ENCODE data around the gene TMPRSS7. TPM values are rescaled to one million over a fixed set of nuclear protein-coding genes. Genes with fewer than 3 reads are reported as not detected.

The TMPRSS7 gene
- total RNA-seq, 4 donors from 2014 or later = not detected

DNA sequence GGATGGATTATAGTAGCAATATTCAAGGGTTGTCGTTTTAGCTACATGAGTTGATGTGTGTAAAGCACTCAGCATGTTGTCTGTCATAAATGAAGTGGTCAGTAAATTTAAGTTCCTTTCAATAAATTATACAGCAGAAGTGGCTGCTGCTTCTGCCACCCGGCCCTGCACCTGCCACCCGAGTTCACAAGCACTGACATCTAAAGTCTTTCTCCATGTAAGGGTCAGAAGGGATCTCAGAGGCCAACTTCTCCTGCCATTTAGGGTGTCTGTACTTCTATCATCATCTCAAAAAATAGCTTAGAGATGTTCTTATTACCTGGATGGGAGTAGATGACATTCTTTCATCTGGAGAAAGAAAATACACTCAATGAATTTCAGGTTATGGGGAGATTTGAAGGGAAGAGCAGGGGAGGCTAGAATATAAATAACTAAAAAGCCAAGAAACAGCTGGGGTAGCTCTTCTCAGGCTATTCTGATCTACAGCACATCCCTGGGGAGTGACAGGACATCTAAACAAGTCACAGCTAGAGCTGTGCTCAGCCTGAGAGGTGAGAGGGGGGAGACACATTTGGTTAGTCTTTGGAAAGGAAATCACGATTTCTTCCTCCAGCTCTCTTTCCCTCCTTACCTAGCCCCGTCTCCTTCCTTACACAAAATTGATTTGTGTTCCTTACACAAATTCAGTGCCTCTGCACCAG, 90.5 kb downstream of the TMPRSS7 start:
- H3K4me3 ChIP-seq = no peak overlapping the region
- in situ Hi-C loops (cut with MboI; ENCODE audit: low sequenced_read_pairs in 4 of 4) = loop anchor here in 2 of 4 donors (25.0 kb wide), 1 partner anchor 387 kb away; no protein-coding TSS in a partner anchor
- H3K4me1 ChIP-seq = no peaks in the 10 kb centered on the region
- no peaks in the 10 kb centered on the region for H3K36me3 ChIP-seq
- H3K9me3 ChIP-seq = no peaks in the 10 kb centered on the region
- no peak for DNase-seq
- no peak overlapping the region for H3K27ac ChIP-seq
- no peak for TF ChIP-seq POLR2A (IDR thresholded peaks at IDR 0.05)
- TF ChIP-seq, protein P1, sequence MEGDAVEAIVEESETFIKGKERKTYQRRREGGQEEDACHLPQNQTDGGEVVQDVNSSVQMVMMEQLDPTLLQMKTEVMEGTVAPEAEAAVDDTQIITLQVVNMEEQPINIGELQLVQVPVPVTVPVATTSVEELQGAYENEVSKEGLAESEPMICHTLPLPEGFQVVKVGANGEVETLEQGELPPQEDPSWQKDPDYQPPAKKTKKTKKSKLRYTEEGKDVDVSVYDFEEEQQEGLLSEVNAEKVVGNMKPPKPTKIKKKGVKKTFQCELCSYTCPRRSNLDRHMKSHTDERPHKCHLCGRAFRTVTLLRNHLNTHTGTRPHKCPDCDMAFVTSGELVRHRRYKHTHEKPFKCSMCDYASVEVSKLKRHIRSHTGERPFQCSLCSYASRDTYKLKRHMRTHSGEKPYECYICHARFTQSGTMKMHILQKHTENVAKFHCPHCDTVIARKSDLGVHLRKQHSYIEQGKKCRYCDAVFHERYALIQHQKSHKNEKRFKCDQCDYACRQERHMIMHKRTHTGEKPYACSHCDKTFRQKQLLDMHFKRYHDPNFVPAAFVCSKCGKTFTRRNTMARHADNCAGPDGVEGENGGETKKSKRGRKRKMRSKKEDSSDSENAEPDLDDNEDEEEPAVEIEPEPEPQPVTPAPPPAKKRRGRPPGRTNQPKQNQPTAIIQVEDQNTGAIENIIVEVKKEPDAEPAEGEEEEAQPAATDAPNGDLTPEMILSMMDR (IDR thresholded peaks at IDR 0.05 in 4 of 5, conservative IDR thresholded peaks at IDR 0.05 in 1 of 5) = no peak
- ATAC-seq = no peak
- H3K27me3 ChIP-seq = no peaks in the 10 kb centered on the region
- intact Hi-C loops (cut with DNase I; ENCODE audit: low total_unique reads) = no loop called here

DNA sequence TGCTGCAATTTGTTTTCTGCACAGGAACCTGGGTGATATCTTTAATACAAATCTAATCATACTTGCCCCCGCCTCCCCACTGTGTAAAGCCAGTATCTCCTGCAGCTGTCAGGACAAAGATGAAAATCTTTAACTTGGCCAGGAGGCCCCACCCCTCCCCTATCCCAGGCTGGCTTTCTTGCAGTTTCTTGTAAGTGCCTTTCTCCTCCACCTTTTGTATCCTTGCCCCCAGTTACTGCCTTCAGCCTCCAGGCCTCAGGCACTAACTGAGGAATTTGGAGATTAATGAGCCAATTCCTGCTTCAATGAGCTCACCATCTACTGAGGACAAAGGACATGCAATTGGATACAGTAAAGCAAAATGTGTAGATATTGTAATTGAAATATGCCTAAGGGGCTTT, 92.0 kb downstream of the TMPRSS7 start:
- H3K36me3 ChIP-seq = no peaks in the 10 kb centered on the region
- ATAC-seq = no peak
- intact Hi-C loops (cut with DNase I; ENCODE audit: low total_unique reads) = no loop called here

DNA sequence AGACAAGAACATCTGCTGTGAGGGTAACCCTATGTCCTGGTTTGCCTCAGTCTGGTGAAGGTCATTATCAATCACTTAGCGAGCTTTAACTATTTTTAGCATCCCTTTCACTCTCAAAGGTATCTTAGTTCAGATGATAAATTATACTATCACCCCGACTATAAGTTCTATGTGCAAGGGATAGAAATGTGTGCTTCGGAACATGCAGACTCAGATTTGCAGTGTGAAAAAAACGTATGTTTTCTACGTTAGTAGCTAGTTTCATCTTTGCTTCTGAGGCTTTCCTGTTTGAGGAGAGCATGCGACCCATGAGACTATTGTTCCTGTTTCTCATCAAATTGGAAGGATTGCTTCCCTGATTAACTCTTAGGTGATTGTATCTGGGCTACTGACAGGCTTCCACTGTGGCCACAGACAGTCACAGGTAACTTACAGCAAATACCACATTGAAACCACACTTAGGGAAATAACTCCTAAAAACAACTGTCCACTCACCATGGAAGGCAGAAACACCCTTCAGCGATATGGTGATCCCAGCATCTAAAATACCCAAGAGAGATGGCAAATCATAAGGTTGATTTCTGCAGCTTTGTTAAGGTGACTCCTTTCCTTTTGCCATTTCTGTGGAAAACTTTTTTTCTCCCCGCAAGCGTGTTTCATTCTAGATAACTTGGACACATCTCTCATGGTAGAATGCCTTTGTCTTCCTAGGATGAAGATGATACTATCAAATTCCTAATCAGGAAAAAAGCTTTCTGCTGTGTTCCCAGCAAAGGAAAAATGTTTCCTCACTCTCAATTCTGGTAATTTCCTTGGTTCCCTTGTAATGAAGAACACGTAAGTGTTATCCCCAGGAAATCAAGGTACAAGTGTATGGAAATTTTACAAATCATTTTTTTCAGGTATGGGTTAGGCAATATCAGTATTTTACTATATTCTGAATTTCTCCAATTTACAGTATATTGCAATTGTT, 93.3 kb downstream of the TMPRSS7 start:
- intact Hi-C loops (cut with DNase I; ENCODE audit: low total_unique reads) = no loop called here
- no peak overlapping the region for H3K4me3 ChIP-seq
- in situ Hi-C loops (cut with MboI; ENCODE audit: low sequenced_read_pairs in 4 of 4) = loop anchor here in 1 of 4 donors (25.0 kb wide), 1 partner anchor 384 kb away; no protein-coding TSS in a partner anchor
- TF ChIP-seq, protein P1 (IDR thresholded peaks at IDR 0.05 in 4 of 5, conservative IDR thresholded peaks at IDR 0.05 in 1 of 5) = no peak
- no peak for TF ChIP-seq POLR2A (IDR thresholded peaks at IDR 0.05)
- no peaks in the 10 kb centered on the region for H3K27me3 ChIP-seq
- no peak for ATAC-seq
- no peaks in the 10 kb centered on the region for H3K36me3 ChIP-seq
- no peaks in the 10 kb centered on the region for H3K4me1 ChIP-seq
- DNase-seq = no peak
- no peak overlapping the region for H3K27ac ChIP-seq
- no peaks in the 10 kb centered on the region for H3K9me3 ChIP-seq

More for the DNA sequence above, 92.0 kb downstream of the TMPRSS7 start:
- Histone ChIP-seq H3K4me3 (no peak overlapping the region), H3K9me3 (no peaks in the 10 kb centered on the region), H3K4me1 (no peaks in the 10 kb centered on the region), H3K27ac (no peak overlapping the region), H3K27me3 (no peaks in the 10 kb centered on the region)
- DNase-seq = no peak
- in situ Hi-C loops (cut with MboI; ENCODE audit: low sequenced_read_pairs in 4 of 4) = loop anchor here in 1 of 4 donors (25.0 kb wide), 1 partner anchor 386 kb away; no protein-coding TSS in a partner anchor
- TF ChIP-seq, protein P1 (IDR thresholded peaks at IDR 0.05 in 4 of 5, conservative IDR thresholded peaks at IDR 0.05 in 1 of 5) = no peak
- TF ChIP-seq POLR2A (IDR thresholded peaks at IDR 0.05) = no peak

GRCh38 chr3:112128843-112129727, 94.5 kb downstream of the TMPRSS7 start:
- H3K27me3 ChIP-seq = no peaks in the 10 kb centered on the region
- H3K27ac ChIP-seq = no peak overlapping the region
- intact Hi-C loops (cut with DNase I; ENCODE audit: low total_unique reads) (no loop called here), in situ Hi-C loops (cut with MboI; ENCODE audit: low sequenced_read_pairs in 4 of 4) (loop anchor here in 1 of 4 donors (25.0 kb wide), 1 partner anchor 383 kb away; no protein-coding TSS in a partner anchor)
- no peaks in the 10 kb centered on the region for H3K9me3 ChIP-seq
- no peaks in the 10 kb centered on the region for H3K36me3 ChIP-seq
- H3K4me3 ChIP-seq = no peak overlapping the region
- ATAC-seq = no peak
- no peak for DNase-seq
- TF ChIP-seq, protein P1 (IDR thresholded peaks at IDR 0.05 in 4 of 5, conservative IDR thresholded peaks at IDR 0.05 in 1 of 5) = no peak
- TF ChIP-seq POLR2A (IDR thresholded peaks at IDR 0.05) = no peak
- no peaks in the 10 kb centered on the region for H3K4me1 ChIP-seq

Measured in gastrocnemius medialis (tissue), 4 donors.